Measurements from ENCODE around the gene TRIM24.

Gene TRIM24

GRCh38 chr7:138632384-138632783 lies 172.3 kb downstream of the TRIM24 start:
- H3K27ac ChIP-seq = no peak overlapping the region
- TF ChIP-seq ZFX (IDR thresholded peaks at IDR 0.05; ENCODE audit: borderline replicate concordance) (no peak), CTCF (IDR thresholded peaks at IDR 0.05) (no peak)

- TF ChIP-seq CTCF (IDR thresholded peaks at IDR 0.05) (no peak), ZFX (IDR thresholded peaks at IDR 0.05; ENCODE audit: borderline replicate concordance) (no peak)
- H3K27ac ChIP-seq = no peak overlapping the region
Observed at GRCh38 chr7:138632826-138633602, 173.0 kb downstream of the TRIM24 start.

All from 22Rv1 (cell line).